HUDEP-2 (cell line): ENCODE data around the gene TPM3.

ENCODE experiments used
- DNase-seq, 76 experiments: peaks; one replicate each; lab custom pipeline; 2025; ENCODE audit not compliant: unreplicated experiment in 76 of 76; lab: John Stamatoyannopoulos, UW

The TPM3 gene

GRCh38 chr1:154115180-154115579, 76.7 kb downstream of the TPM3 start:
- DNase-seq: no peak
